CD4-positive, alpha-beta T cell treated with Interleukin-1 beta for 1 hour (primary cell): ENCODE data around the gene ETNK1.

ENCODE experiments used
- DNase-seq, 2 donors: peaks; one replicate each; pipeline ENCODE4 v3.0.0-alpha.2; 2020 to 2022

The ETNK1 gene

GRCh38 chr12:22640851-22641250 lies 15.9 kb downstream of the ETNK1 start:
- DNase-seq = no peak

GRCh38 chr12:22641353-22642053 lies 16.5 kb downstream of the ETNK1 start:
- DNase-seq = no peak

- DNase-seq = no peak
Observed at GRCh38 chr12:22648668-22649067, 23.7 kb downstream of the ETNK1 start.

GRCh38 chr12:22653075-22653474 lies 28.1 kb downstream of the ETNK1 start:
- no peak for DNase-seq

GRCh38 chr12:22653791-22654190 lies 28.8 kb downstream of the ETNK1 start:
- no peak for DNase-seq

GRCh38 chr12:22656376-22656775 lies 31.4 kb downstream of the ETNK1 start:
- DNase-seq = no peak

- no peak for DNase-seq
Observed at GRCh38 chr12:22656831-22657230, 31.9 kb downstream of the ETNK1 start.

GRCh38 chr12:22657538-22657937 lies 32.6 kb downstream of the ETNK1 start:
- DNase-seq = no peak

GRCh38 chr12:22658214-22658613 lies 33.2 kb downstream of the ETNK1 start:
- no peak for DNase-seq

- no peak for DNase-seq
Observed at GRCh38 chr12:22662356-22662755, 37.4 kb downstream of the ETNK1 start.

GRCh38 chr12:22665476-22665875 lies 40.5 kb downstream of the ETNK1 start:
- DNase-seq = no peak

- no peak for DNase-seq
Observed at GRCh38 chr12:22667122-22667521, 42.2 kb downstream of the ETNK1 start.

GRCh38 chr12:22668441-22668840 lies 43.5 kb downstream of the ETNK1 start:
- DNase-seq = no peak

- no peak for DNase-seq
Observed at GRCh38 chr12:22670762-22671161, 45.8 kb downstream of the ETNK1 start.

- DNase-seq = no peak
Observed at GRCh38 chr12:22672951-22673350, 48.0 kb downstream of the ETNK1 start.

GRCh38 chr12:22677781-22678574 lies 53.0 kb downstream of the ETNK1 start:
- DNase-seq = no peak

- DNase-seq = no peak
Observed at GRCh38 chr12:22682663-22683062, 57.7 kb downstream of the ETNK1 start.

- DNase-seq = no peak
Observed at GRCh38 chr12:22683131-22683530, 58.2 kb downstream of the ETNK1 start.

GRCh38 chr12:22684140-22685118 lies 59.5 kb downstream of the ETNK1 start:
- DNase-seq = peak in 1 of 2 donors; percentile 42

- DNase-seq = no peak
Observed at GRCh38 chr12:22686193-22686592, 61.2 kb downstream of the ETNK1 start.

GRCh38 chr12:22687361-22688076 lies 62.5 kb downstream of the ETNK1 start:
- peak in 1 of 2 donors; percentile 16 for DNase-seq

GRCh38 chr12:22689876-22690275 lies 64.9 kb downstream of the ETNK1 start:
- no peak for DNase-seq
